GM21367 (cell line): ENCODE data around the gene CTAG1B.
"Not testable (repeated sequence)": the region's sequence is repeated elsewhere in the genome, so short reads cannot be mapped to it uniquely, and the experiment has no call there.

Experiments
- ATAC-seq: cut with Tn5 transposase; IDR thresholded peaks from one replicate; pipeline ENCODE4 v1.9.1; 2021; ENCODE audit not compliant: unreplicated experiment

CTAG1B gene

DNA sequence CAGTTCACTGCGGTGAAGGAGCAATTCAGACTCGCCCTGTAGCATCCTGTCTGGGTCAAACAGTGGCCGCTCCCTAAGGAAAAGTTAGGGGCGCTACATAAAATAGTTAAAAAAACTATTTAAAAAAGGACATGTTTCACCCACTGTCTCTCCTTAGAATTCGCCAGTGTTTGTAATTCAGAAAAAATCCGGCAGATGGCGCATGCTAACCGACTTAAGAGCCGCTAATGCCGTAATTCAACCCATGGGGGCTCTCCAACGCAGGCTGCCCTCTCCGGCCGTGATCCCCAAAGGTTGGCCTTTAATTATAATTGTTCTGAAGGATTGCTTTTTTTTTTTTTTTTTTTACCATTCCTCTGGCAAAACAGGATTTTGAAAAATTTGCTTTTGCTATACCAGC, 28.7 kb downstream of the CTAG1B start:
- not testable (repeated sequence) for ATAC-seq

DNA sequence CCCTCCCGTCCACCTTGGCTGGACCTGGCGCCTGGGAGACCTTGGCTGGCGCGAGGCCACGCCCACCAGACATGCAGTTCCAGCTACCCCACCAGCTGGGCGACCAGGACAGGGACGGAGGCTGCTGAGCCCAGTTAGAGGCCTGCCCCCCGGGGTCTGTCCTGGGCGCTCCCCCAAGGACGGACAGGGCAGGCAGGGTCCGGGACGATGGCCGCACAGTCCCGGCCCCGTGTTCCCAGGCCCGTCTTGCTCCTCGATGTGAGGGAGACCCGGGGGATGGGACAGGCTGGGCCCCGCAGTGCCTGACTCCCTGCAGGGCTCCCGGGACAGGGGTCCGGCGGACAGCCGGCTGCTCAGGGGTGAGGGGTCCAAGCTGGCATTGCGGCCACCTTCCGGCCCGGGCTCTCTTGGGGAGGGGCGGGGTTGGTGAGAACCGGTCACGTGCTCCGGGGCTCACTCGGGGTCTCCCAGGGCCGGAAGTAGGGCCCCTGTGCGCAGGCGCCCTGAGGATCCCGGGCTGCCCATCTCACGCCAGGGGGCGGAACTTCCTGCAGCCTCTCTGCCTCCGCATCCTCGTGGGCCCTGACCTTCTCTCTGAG, 34.4 kb downstream of the CTAG1B start, which contains the start of gene CTAG1A:
CTAG1A (plus strand) TSS at position 549 of the 599 bp plus-strand sequence. CDS start 74 bp downstream, outside the sequence.
- not testable (repeated sequence) for ATAC-seq

DNA sequence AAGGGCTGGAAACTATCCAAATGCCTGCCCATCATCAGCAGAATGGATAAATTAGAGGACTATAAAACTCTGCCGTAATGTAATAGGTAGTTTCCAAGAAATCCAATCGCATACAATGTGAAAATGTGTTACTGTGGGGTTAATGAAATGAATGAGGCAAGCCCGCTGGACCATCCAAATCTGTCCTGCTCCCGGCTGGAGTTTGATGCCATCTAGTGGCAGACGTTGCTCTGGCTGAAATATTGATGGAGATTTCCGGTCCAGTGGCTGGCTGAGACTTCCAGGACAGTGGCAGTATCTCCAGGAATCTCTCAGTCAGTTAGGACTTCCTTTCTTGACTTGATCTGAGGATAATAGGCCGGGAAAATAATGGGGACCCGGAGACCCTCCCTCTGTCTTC, 36.1 kb downstream of the CTAG1B start:
- ATAC-seq, result not testable (repeated sequence)

DNA sequence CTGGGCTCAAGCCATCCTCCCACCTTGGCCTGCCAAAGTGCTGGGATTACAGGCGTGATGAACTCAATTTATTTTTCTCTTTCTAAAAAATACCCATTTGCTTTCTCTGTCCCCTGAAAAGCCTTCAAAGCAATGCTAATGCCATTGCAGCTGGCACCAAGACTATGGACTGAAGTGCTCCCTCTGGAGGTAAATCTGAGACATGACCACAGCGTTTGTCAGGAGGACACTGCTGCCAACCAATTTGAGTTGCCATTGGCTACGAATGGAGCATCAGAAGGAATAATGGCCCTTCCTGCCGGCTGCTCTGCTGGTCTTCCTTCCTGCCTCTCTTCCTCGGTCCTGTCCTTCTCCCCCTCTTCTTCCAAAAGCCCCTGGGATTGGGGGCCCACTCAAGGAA, 44.0 kb downstream of the CTAG1B start:
- ATAC-seq, result not testable (repeated sequence)

DNA sequence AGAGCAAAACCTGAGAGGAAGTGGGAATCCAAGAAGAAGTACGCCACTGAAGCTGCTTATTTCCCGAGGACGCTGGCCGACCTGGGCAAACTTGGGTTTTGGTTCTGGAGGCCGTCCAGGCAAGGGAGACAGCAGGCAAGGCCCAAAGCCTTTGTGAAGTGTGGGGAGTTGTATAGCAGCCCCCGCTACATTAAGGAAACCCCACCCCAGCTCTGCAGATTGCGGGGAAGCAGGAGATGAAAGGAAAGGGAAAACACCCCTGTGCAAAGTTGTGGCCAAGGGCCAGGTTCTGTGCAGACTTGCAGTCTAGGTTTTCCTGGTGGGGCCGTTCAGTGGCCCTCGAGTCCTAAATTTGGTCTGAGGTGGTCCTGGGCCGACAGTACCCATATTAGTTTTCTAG, 46.0 kb downstream of the CTAG1B start:
- not testable (repeated sequence) for ATAC-seq

DNA sequence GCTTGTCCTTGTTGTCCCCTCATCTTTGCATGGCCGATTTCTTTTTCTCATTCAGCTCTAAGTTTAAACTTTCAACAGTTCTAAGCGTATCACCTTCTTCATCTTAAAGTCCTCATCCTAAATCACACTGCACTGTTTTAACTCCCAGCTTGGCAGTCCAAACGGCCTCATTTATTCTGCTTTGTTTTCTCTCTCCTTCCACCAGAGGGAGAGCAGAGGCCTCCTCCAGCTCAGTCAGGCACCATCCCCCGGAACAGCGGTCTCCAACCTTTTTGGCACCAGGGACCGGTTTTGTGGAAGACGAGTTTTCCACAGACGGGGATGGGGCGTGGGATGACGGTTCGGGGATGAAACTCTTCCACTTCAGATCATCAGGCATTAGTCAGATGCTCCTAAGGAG, 48.7 kb downstream of the CTAG1B start:
- ATAC-seq, result not testable (repeated sequence)
